ENCODE data around the gene ZNF584. TPM values are rescaled to one million over a fixed set of nuclear protein-coding genes. Genes with fewer than 3 reads are reported as not detected.

The ZNF584 gene
- total RNA-seq, 1 donor from 2014 or later = 12.1 TPM

DNA sequence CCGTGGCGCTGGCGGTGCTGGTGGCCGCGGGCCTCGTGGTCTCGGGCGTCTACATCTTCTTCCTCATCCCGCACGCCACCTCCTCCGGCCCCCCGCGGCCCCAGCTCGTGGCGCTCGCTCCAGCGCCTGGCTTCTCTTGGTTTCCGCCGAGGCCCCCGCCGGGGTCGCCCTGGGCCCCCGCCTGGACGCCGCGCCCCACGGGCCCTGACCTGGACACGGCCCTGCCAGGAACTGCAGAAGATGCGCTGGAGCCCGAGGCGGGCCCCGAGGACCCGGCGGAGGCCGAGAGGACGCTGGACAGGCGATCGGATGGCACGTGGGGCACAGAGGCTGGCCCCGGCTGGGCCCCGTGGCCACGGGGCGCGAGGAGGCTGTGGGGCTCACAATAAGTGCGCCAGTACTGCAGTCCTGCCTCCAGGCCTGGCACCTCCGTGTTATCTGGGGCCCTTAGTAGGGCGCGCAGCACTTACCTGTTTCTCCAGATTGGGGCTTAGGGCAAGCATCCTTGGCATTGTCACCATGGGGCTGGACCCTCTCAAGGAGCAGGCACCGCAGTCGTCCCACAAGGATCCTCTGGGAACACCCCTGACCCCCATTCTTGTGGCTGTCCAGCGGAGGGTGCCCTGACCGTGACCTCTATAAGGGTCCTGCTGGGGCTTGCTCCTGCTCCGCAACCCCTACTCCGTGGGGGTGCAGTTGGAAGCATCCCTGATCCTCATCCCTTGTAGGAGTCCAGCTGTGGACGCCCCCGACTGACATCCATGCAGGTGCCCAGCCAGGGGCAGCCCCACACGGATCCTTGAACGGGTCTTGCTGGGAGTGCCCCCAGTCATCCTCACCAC is 11.5 kb upstream of the ZNF584 start:
- H3K36me3 Mint-ChIP-seq (ENCODE audit: unreplicated experiment) = peaks cover 19% of the 10 kb centered on the region
- no peaks in the 10 kb centered on the region for H3K9me3 Mint-ChIP-seq (ENCODE audit: unreplicated experiment)
- no peak overlapping the region for H3K4me3 Mint-ChIP-seq (ENCODE audit: unreplicated experiment)
- no peak for DNase-seq (ENCODE audit: extremely low spot score, unreplicated experiment)
- peaks cover 11% of the 10 kb centered on the region for H3K4me1 Mint-ChIP-seq (ENCODE audit: unreplicated experiment)
- H3K27me3 Mint-ChIP-seq (ENCODE audit: unreplicated experiment) = no peaks in the 10 kb centered on the region
- no peak overlapping the region for H3K27ac Mint-ChIP-seq (ENCODE audit: unreplicated experiment)
- TF ChIP-seq, protein P1, sequence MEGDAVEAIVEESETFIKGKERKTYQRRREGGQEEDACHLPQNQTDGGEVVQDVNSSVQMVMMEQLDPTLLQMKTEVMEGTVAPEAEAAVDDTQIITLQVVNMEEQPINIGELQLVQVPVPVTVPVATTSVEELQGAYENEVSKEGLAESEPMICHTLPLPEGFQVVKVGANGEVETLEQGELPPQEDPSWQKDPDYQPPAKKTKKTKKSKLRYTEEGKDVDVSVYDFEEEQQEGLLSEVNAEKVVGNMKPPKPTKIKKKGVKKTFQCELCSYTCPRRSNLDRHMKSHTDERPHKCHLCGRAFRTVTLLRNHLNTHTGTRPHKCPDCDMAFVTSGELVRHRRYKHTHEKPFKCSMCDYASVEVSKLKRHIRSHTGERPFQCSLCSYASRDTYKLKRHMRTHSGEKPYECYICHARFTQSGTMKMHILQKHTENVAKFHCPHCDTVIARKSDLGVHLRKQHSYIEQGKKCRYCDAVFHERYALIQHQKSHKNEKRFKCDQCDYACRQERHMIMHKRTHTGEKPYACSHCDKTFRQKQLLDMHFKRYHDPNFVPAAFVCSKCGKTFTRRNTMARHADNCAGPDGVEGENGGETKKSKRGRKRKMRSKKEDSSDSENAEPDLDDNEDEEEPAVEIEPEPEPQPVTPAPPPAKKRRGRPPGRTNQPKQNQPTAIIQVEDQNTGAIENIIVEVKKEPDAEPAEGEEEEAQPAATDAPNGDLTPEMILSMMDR (IDR thresholded peaks at IDR 0.05) = no peak

DNA sequence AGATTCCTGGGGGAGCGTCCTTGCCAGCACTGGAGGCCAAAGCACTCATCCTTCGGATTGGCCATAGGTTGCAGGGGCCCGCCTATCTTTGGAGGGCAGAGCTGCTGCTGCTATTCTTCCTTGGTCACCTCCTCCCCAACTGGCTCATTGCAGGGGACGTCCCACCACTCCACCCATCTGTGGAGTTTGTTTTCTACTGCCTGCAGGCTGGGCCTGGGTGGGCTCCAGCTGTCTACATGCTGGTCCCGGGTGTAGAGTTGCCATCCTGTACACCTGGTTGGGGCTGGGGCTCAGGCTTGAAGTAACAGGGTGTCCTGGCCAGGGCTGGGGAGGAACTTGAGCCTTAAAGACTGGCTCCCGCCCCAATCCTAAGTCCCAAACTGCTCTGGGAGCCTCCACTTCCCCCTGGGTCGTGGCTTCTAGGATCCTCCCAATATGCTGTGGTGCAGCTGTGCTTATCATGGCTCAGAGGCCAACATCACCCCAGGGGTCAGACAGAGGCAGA is 10.9 kb upstream of the ZNF584 start:
- Mint-ChIP-seq H3K4me3 (ENCODE audit: unreplicated experiment) (no peak overlapping the region), H3K27me3 (ENCODE audit: unreplicated experiment) (no peaks in the 10 kb centered on the region), H3K4me1 (ENCODE audit: unreplicated experiment) (peaks cover 11% of the 10 kb centered on the region), H3K36me3 (ENCODE audit: unreplicated experiment) (peaks cover 19% of the 10 kb centered on the region), H3K27ac (ENCODE audit: unreplicated experiment) (no peak overlapping the region), H3K9me3 (ENCODE audit: unreplicated experiment) (no peaks in the 10 kb centered on the region)
- no peak for DNase-seq (ENCODE audit: extremely low spot score, unreplicated experiment)
- TF ChIP-seq, protein P1 (IDR thresholded peaks at IDR 0.05) = no peak

DNA sequence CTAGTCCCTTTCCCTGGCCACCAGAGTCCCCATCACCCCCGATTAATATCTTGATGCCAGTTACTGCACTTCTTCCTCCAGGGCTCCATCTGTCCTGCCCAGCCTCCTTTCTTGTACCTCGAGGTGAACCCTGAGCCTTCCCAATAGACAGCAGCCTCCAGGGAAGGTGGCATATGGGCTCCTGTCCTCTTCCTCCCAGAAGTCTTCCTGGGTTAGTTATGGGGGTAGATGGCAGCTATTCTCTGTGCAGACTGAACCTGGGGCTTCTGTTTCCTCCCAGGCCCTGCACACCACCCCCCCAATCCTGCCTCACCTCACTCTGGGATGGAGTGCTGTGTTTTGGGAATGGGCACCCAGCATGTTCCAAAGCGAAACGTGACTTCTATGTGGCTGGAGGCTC is 10.4 kb upstream of the ZNF584 start:
- Mint-ChIP-seq H3K9me3 (ENCODE audit: unreplicated experiment) (no peaks in the 10 kb centered on the region), H3K27ac (ENCODE audit: unreplicated experiment) (no peak overlapping the region), H3K27me3 (ENCODE audit: unreplicated experiment) (no peaks in the 10 kb centered on the region), H3K36me3 (ENCODE audit: unreplicated experiment) (peaks cover 15% of the 10 kb centered on the region), H3K4me3 (ENCODE audit: unreplicated experiment) (no peak overlapping the region), H3K4me1 (ENCODE audit: unreplicated experiment) (peaks cover 11% of the 10 kb centered on the region)
- no peak for DNase-seq (ENCODE audit: extremely low spot score, unreplicated experiment)
- TF ChIP-seq, protein P1 (IDR thresholded peaks at IDR 0.05) = no peak

DNA sequence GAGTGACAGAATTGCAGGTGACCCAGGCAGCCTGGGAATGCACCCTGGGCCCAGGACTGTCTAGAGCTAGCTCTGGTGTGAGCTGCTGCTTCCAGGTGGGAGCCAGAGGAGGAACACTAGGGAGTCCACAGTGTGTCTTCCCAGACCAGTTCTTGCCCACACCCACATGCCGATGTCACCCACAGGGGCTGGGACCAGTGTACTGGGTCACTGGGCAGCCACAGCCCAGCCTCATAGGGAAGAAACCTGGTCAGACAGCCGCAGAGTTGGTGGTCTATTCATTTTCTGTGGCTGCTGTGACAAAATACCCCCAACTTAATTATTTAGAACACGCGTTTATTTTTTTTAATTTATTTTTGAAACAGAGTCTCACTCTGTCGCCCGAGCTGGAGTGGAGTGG is 9.9 kb upstream of the ZNF584 start:
- H3K9me3 Mint-ChIP-seq (ENCODE audit: unreplicated experiment) = no peaks in the 10 kb centered on the region
- DNase-seq (ENCODE audit: extremely low spot score, unreplicated experiment) = no peak
- H3K27ac Mint-ChIP-seq (ENCODE audit: unreplicated experiment) = no peak overlapping the region
- TF ChIP-seq, protein P1 (IDR thresholded peaks at IDR 0.05) = no peak
- H3K4me1 Mint-ChIP-seq (ENCODE audit: unreplicated experiment) = peaks cover 11% of the 10 kb centered on the region
- no peak overlapping the region for H3K4me3 Mint-ChIP-seq (ENCODE audit: unreplicated experiment)
- H3K36me3 Mint-ChIP-seq (ENCODE audit: unreplicated experiment) = peaks cover 12% of the 10 kb centered on the region
- H3K27me3 Mint-ChIP-seq (ENCODE audit: unreplicated experiment) = no peaks in the 10 kb centered on the region

DNA sequence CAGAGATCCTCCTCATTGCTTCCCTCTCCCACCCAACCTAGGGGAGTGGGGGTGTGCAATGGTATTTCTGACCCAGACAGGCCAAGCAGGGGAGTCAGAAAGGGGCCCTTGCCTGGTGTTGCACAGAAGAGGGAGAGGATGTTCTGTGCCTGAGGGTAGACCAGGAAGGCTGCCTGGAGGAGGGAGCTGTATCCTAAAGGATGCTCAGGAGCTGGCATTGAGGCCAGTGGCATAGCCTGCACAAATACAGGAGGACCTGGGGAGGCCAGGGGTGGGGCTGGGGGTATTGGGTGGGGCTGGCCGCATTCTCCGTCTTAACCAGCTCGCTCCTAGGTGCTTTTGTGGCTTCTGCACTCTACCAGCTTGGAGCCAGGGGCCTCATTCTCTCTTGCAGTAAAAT is 8.5 kb upstream of the ZNF584 start:
- peak overlapping the region; percentile 12 for H3K27ac Mint-ChIP-seq (ENCODE audit: unreplicated experiment)
- DNase-seq (ENCODE audit: extremely low spot score, unreplicated experiment) = no peak

More for the DNA sequence above, 8.5 kb upstream of the ZNF584 start:
- peak overlapping the region; percentile 85 for H3K4me3 Mint-ChIP-seq (ENCODE audit: unreplicated experiment)
- H3K36me3 Mint-ChIP-seq (ENCODE audit: unreplicated experiment) = peaks cover under 1% of the 10 kb centered on the region
- peaks cover 13% of the 10 kb centered on the region for H3K4me1 Mint-ChIP-seq (ENCODE audit: unreplicated experiment)
- H3K9me3 Mint-ChIP-seq (ENCODE audit: unreplicated experiment) = no peaks in the 10 kb centered on the region
- H3K27me3 Mint-ChIP-seq (ENCODE audit: unreplicated experiment) = no peaks in the 10 kb centered on the region
- TF ChIP-seq, protein P1 (IDR thresholded peaks at IDR 0.05) = no peak

Data from osteocyte (in vitro differentiated cells).